GM18502 (cell line): ENCODE measurements around the gene CDC25C.
"Not testable (repeated sequence)": the region's sequence is repeated elsewhere in the genome, so short reads cannot be mapped to it uniquely, and the experiment has no call there.

Experiments
- ATAC-seq: cut with Tn5 transposase; IDR thresholded peaks from one replicate; pipeline ENCODE4 v1.9.1; 2021; ENCODE audit warnings: mild to moderate bottlenecking; ENCODE audit not compliant: unreplicated experiment, poor library complexity

CDC25C gene

GRCh38 chr5:138349852-138350562, 18.4 kb upstream of the CDC25C start:
- ATAC-seq, result no peak

DNA sequence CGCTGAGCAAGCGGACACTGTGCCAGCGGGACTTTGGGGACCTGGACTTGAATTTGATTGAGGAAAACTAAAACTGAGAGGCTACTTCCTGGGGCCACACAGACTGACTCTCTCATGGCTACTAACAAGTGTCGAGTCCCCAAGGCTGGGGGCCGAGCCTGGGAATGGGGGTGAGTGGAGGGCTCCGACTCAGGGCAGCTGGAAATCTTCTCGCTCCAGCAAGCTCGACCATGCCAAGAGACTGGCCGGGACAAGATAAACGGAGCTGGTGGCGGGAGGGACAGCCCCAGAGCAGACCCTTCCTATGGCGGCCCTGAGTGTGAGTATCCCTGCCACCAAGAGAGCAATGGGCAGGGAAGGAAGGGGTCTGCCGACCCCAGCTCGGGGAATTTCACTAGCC, 15.3 kb upstream of the CDC25C start:
- no peak for ATAC-seq

GRCh38 chr5:138344887-138345622, 13.5 kb upstream of the CDC25C start:
- no peak for ATAC-seq

DNA sequence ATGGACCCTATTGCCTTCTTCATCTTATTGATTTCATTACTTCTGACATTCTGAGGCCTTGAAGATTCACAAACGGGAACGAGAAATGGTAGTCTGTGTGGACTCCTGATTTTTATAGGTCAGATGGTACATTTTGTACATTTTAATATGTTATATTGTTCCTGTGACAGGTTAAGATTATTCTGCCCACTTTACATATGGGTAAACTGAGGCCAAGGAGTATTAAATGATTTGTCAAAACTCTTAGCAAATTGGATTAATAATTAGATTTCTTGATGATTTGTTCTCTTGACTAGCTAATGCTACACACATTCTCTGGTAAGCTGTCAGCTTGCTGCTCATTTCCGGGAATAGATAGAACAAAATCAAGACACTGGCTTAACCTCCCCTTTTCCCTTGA, 8.4 kb upstream of the CDC25C start:
- no peak for ATAC-seq

GRCh38 chr5:138339464-138339863, 7.9 kb upstream of the CDC25C start:
- no peak for ATAC-seq

GRCh38 chr5:138339091-138339456, 7.5 kb upstream of the CDC25C start:
- ATAC-seq, result no peak

- ATAC-seq, result no peak
Measured at GRCh38 chr5:138338411-138339090, 6.9 kb upstream of the CDC25C start.

- ATAC-seq, result peak; percentile 85
Measured at GRCh38 chr5:138337685-138338410, 6.2 kb upstream of the CDC25C start, which contains the start of gene FAM53C. Gene FAM53C (plus strand): TSS chr5:138338266. CDS start chr5:138341336, 3,070 bp downstream.

DNA sequence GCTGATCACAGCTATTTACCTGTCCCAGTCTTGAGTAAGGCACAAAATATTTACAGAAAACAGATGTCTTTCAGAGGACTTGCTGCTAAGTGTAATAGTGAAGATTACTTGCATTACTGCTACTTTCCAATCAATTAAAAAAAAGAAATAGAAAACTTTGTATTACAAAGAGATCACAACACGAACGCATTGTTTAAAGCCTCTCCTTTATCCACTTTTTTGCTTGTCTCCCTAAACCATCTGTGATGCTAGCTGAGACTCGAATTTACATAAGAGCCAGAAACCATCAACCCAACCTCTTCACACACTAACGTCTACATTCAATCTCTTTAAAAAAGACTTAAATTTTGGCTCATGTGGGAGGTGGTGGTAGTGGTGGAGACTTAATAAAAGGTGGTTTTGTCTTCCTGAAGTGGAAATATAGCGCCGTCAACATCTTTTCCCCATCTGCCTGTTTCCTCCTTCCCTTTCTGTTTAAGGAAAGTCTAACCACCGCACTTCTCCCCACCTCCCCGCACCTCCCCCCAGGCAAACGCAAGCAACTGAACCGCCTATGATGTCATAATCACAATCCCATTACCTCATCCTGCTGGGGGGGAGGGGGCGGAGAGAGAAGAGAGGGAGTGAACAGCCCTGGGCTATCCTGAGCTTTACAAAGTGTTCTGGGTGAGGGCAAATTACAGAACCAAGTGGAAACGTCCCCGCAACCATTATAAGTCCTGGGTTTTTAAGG, 5.5 kb upstream of the CDC25C start:
- peak; percentile 35 for ATAC-seq

DNA sequence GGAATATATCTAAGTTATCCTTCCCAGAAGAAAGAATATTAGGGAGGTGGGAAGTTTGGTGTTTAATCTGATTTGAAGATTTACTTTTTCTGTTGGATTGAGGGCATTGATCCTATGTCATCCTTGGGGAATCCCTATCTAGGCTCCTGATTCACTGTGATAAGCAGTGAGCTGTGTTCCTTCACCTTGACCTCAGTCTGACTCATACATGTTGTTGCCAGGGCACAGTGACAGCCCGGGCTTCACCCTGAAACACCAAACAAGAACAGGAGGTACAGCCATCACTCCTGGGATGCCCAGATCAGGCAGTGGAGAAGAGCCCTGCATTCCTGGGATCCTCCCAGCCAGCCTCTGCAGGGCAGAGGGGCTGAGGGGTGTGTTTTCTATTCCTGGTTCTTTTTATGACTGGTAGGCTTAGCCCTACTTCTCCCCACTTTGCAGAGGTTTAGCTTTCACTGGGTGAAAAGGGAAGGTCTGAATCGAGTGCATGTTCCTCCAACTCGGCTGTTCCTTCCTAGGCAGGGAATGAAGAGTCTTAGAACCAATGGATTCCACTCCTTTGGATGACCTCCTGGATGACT, 3.4 kb upstream of the CDC25C start:
- no peak for ATAC-seq

GRCh38 chr5:138330813-138331448, 673 bp downstream of the CDC25C start:
- no peak for ATAC-seq

DNA sequence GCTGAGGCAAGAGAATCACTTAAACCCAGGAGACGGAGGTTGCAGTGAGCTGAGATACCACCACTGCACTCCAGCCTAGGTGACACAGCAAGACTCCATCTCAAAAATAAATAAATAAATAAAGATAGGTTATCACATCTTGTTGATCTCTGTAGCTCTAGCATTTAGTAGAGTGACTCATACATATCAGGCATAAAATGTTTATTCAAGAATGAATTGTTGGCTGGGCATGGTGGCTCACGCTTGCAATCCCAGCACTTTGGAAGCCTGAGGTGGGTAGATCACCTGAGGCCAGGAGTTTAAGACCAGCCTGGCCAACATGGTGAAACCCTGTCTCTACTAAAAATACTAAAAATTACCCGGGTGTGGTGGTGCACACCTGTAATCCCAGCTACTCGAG, 13.4 kb downstream of the CDC25C start:
- ATAC-seq, result not testable (repeated sequence)

GRCh38 chr5:138316355-138316754, 15.2 kb downstream of the CDC25C start:
- no peak for ATAC-seq

- ATAC-seq, result no peak
Measured at GRCh38 chr5:138315751-138316278, 15.8 kb downstream of the CDC25C start.

DNA sequence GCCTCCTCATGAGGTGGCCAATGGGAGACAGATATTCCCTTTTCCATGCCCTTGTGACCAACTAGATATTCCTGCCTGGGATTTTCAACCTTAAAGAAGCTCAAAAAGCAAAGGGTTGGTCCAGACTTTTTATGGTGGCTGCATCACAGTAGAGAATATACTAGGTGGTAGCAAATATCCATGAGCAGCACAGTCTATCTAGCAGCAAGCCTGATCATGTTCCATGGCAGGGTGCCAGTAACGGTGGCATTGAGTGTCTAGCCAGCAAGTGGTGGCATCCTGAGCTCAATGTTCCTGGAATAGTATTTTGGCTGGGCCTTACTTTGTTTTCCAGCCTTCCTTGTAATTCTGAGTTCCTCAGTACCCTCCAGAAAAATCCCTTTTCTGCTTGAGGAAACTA, 25.8 kb downstream of the CDC25C start:
- ATAC-seq, result no peak

- ATAC-seq, result no peak
Measured at GRCh38 chr5:138303372-138303771, 28.2 kb downstream of the CDC25C start.

- no peak for ATAC-seq
Measured at GRCh38 chr5:138289296-138289695, 42.3 kb downstream of the CDC25C start.

GRCh38 chr5:138287246-138287645, 44.4 kb downstream of the CDC25C start:
- no peak for ATAC-seq
